ENCODE data around the gene SKIDA1.

GRCh38 chr10:21494191-21495001 is 31.1 kb downstream of the SKIDA1 start:
- TF ChIP-seq, protein P1, sequence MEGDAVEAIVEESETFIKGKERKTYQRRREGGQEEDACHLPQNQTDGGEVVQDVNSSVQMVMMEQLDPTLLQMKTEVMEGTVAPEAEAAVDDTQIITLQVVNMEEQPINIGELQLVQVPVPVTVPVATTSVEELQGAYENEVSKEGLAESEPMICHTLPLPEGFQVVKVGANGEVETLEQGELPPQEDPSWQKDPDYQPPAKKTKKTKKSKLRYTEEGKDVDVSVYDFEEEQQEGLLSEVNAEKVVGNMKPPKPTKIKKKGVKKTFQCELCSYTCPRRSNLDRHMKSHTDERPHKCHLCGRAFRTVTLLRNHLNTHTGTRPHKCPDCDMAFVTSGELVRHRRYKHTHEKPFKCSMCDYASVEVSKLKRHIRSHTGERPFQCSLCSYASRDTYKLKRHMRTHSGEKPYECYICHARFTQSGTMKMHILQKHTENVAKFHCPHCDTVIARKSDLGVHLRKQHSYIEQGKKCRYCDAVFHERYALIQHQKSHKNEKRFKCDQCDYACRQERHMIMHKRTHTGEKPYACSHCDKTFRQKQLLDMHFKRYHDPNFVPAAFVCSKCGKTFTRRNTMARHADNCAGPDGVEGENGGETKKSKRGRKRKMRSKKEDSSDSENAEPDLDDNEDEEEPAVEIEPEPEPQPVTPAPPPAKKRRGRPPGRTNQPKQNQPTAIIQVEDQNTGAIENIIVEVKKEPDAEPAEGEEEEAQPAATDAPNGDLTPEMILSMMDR (IDR thresholded peaks at IDR 0.05): no peak
- no peak for TF ChIP-seq POLR2AphosphoS5 (IDR thresholded peaks at IDR 0.05)

Measured in stomach (tissue), 4 donors.